Measurements from ENCODE around the gene PTPRN2.
"Not testable (repeated sequence)": the region's sequence is repeated elsewhere in the genome, so short reads cannot be mapped to it uniquely, and the experiment has no call there.

PTPRN2 gene

GRCh38 chr7:158286210-158286609, 301.4 kb downstream of the PTPRN2 start:
- no peak for DNase-seq

DNA sequence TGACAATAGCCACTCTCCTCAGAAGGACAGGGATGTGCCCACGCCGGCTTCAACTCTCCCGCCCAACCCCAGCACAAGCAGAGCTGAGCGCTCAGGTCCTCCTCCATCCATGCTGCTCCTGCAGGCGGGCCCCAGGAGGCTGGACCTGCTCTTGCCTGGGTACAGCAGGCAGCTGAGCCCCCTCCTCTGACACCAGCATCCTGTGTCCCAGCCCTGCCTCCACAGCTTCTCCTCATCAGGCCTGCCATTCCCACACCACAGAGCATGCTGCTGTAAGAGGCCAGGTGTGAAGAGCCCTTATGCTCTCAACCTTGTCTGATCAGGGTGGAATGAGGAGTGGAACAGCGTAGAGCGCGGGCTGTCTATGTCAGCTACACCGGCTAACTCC, 302.2 kb downstream of the PTPRN2 start:
- DNase-seq = no peak

GRCh38 chr7:158284617-158285382, 302.8 kb downstream of the PTPRN2 start:
- no peak for DNase-seq

DNA sequence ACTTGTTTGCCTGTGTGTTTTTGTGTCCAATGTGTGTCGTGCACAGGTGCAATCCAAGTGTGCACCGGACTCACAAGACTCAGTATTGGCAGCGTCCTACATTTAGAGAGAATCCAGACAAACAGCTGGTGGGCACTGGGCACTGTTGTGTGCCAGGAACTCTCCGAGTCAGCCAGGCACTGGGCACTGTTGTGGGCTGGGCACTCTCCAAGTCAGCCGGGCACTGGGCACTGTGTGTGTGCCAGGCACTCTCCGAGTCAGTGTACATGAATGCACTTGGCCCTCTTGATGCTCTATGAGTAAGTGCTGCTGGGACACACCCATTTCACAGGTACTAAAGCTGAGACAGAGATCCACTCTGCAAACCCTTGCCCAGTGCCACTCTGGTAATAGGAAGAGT, 303.5 kb downstream of the PTPRN2 start:
- no peak for DNase-seq

- no peak for DNase-seq
Measured at GRCh38 chr7:158283016-158283974, 304.3 kb downstream of the PTPRN2 start.

GRCh38 chr7:158282461-158283001, 305.1 kb downstream of the PTPRN2 start:
- no peak for DNase-seq

DNA sequence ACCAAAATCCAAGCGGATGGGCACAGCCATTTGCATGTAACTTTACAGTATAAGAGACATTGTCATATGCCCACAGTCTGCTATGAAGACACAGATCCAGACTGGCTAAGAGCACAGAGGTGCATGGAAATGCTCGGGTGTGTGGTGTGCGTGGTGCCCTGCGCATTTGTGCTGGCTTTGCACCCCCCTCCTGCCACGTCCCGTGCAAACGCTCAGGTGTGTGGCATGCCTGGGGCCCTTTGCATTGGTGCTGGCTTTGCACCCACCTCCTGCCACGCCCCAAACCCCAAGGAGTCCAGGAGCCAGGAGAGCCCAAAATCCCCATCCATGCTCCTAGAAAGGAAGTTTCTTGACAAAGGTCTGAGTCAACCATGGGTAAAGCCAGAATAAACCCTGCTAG, 306.2 kb downstream of the PTPRN2 start:
- no peak for DNase-seq

GRCh38 chr7:158280448-158281144, 307.0 kb downstream of the PTPRN2 start:
- DNase-seq = no peak

DNA sequence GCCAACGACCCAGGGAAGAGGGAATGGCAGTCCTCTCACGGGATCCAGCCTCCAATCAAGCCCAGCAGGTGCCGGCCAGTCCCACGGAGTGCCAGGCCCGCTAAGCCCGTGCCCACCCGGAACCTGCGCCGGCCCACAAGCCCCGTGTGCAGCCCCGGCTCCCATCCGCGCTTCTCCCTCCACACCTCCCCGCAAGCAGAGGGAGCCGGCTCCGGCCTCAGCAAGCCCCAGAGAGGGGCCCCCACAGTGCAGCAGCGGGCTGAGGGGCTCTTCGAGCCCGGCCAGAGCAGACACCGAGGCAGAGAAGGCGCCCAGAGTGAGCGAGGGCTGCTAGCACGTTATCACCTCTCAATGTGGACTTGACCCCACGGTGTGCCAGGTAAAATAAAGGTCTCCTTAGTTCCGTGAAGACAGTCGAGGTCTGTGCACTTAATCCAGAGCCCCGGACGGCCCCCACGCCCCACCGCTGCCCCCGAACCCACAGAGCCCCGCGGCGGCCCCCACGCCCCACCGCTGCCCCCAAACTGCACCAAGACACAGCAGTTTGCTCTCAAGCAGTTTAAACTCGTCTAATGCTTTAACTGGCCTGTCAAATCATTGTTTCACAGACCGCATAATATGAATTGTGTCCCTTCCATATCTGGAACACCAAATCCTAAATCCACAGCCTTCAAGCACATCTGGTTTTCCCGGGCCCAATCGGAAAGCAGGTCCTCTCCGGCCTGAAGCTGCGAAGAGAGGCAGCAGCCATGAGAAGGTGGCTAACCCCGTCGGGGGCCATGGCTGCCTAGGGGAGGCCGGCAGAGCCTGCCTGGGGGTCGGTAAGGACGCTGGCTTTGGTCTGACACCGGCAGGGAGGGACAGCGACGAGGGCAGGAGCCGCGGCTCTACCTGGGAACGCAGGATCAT, 307.8 kb downstream of the PTPRN2 start:
- no peak for DNase-seq

DNA sequence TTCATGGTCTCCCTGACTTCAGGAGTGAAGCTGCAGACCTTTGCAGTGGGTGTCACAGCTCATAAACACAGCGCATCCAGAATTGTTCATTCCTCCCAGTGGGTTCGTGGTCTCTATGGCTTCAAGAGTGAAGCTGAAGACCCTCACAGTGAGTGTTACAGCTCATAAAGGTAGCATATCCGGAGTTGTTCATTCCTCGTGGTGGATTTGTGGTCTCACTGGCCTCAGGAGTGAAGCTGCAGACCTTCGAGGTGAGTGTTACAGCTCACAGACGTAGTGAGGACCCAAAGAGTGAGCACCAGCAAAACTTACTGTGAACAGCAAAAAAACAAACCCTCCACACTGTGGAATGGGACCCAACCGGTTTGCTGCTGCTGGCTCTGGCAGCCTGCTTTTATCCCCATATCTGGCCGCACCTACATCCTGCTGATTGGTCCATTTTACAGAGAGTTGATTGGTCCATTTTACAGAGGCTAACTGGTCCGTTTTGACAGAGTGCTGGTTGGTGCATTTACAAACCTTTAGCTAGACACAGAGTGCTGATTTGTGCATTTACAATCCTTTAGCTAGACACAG, 308.8 kb downstream of the PTPRN2 start:
- DNase-seq = no peak

- no peak for DNase-seq
Measured at GRCh38 chr7:158277219-158278141, 310.1 kb downstream of the PTPRN2 start.

DNA sequence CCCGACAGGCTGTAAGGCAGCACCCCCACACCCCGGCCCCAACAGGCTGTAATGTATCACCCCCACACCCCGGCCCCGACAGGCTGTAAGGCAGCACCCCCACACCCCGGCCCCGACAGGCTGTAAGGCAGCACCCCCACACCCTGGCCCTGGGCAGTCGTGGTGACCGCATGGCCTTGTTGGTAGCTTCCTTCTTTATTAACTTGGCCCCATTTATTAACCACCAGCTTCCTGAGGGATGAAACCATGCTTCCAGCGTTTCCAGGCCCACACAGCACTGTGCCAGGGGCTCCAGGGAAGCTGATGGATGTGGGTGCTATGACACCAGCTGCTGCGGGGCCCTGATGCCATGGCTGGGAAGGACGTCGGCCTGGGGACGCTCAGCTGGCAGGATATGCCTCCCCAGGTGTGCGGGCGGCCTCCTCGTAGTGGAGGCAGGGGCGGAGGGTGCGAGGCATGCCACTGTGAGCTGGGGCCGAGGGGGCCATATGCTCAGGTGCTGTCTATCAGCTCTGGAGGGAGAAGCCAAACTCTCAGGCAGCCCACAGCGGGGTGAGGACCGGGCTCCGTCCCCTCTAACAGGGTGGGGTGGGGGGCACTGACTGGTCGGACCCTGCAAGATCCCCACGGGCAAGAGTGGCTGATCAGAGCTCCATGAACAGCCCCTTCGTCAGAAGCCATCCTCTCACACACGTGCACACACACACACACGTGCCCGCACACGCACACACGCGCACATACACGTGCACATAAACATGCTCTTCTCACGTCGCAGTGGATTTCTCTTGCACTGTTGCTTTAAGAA, 311.0 kb downstream of the PTPRN2 start:
- no peak for DNase-seq

DNA sequence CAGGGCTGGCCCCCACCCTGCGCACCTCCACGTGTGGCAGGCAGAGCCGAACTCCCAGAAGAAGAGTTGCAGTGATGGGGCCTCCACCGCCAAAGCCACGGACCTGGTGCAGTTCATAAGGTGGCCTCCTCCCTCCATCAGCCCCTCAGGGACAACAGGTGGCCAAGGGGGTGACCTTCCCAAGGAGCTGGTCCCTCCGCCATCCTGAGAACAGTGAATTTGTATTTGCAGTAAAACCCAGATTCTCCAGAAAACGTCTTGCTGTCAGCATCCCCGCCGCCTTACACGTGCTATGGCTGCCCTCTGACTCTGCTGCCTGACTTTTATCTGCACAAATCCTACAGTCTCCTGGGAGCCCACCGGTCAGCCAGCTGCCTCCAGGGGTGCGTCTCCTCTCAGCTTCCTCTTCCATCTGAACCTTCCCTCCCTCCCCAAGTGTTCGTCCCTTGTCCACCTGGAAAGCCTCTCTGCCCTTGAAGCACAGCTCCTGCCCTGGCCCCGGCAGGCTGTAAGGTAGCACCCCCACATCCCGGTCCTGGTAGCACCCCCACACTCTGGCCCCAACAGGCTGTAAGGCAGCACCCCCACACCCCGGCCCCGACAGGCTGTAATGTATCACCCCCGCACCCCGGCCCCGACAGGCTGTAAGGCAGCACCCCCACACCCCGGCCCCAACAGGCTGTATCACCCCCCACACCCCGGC, 311.8 kb downstream of the PTPRN2 start:
- no peak for DNase-seq

DNA sequence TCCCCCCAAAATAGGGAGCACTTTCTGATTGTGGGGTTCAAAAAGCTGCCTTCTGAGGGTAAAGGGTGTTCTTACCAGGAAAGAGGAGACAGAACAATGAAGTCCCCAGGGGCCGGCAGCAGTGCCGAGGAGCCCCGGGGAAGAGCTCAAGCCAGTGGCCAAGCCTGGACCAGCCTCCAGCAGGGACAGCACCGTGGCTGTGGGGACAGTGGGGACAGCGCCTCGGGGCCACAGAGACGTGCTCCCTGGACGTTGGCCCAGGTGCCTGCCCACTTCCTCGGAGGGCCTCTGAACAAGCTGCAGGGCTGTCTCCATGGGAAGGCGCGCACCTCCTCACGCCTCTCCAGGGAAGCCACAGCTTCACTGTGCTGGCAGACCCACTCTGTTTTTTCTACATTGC, 312.6 kb downstream of the PTPRN2 start:
- DNase-seq = no peak

DNA sequence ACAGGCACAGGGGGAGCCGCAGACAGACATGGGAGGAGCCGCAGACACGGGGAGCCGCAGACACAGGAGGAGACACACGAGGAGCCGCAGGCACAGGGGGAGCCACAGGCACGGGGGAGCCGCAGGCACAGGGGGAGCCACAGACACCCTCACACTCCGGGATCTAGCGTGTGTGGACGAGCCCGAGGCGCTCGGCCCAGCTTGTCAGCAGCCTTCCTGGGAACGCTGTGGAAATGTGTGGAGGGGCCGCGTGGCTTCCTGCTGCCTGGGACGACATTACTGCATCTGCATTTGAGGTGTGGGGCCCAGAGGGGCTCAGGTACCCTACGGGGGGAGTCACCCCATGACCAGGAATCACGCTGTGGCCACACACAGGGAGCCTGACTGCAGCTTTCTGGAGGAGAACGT, 313.2 kb downstream of the PTPRN2 start:
- no peak for DNase-seq

DNA sequence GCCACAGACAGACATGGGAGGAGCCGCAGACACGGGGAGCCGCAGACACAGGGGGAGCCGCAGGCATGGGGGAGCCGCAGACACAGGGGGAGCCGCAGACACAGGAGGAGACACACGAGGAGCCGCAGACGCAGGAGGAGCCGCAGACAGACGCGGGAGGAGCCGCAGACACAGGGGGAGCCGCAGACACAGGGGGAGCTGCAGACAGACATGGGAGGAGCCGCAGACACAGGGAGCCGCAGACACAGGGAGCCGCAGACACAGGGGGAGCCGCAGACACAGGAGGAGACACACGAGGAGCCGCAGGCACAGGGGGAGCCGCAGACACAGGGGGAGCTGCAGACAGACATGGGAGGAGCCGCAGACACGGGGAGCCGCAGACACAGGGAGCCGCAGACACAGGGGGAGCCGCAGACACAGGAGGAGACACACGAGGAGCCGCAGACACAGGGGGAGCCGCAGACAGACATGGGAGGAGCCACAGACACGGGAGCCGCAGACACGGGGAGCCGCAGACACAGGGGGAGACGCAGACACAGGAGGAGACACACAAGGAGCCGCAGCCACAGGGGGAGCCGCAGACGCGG, 313.8 kb downstream of the PTPRN2 start:
- DNase-seq = not testable (repeated sequence)

DNA sequence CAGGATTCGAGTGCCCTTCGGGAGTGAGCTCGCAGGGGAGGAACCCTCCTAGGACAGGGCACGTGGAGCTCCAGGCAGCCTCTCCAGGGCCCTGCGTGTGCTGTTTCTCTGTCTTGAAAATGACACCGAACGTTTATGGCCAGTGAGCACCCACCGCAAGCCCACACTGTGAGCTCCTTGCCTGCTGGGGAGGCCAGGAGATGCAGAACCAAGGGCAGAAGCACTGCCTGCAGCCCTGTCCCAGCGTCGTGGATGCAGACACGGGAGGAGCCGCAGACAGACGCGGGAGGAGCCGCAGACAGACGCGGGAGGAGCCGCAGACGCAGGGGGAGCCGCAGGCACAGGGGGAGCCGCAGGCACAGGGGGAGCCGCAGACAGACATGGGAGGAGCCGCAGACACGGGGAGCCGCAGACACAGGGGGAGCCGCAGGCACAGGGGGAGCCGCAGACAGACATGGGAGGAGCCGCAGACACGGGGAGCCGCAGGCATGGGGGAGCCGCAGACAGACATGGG, 314.4 kb downstream of the PTPRN2 start:
- DNase-seq = no peak

DNA sequence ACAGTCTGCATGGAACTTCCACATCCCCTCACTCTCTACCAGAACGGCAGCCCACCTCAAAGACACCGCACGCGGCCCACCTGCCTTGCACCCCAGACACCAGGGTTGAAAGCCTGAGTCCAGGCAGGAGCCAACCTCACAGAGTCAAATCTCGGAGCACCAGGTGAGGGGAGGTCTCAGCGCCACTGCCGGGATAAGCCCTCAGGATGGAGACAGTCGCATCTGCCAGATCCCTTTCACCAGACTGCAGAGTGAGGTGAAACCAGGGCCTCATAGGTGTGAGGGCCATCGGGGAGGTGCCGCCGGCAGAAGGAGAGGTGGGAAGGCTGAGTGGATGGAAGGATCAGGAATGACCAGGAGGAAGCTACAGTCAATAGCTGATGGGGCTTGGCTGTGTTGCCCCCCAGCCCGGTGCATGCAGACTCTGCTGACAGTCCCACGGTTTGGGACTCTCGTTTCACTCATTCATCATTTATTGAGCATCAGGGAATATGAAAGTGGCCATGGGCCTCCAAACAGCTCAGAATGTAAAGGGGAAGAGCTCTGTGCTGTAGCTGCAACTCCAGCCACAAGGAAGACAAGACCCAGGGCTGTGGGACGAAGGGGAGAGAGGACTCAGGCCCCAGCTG, 315.0 kb downstream of the PTPRN2 start:
- no peak for DNase-seq

Data from SIG-M5 (cell line).